Skin epidermis (tissue), 12 donors: ENCODE results near the gene LZTR1.
A peak's percentile ranks its signal among the peaks of the same experiment; 100 is the strongest.
"Not testable (repeated sequence)": the region's sequence is repeated elsewhere in the genome, so short reads cannot be mapped to it uniquely, and the experiment has no call there.

Experiments used
- H3K27ac ChIP-seq, 21 experiments: fragments of 200-600 bp; sonication (generic) in 11 of 21; one replicate each; pipeline ENCODE4 v1.5.0; 2020; ENCODE audit warnings: mild to moderate bottlenecking in 3 of 21, inconsistent platforms in 2 of 21, moderate library complexity in 2 of 21
- H3K4me3 ChIP-seq, 7 experiments: fragments of 200-600 bp; sonication (generic) in 2 of 7; one replicate each; pipeline ENCODE4 v1.5.0; 2020; ENCODE audit warnings: inconsistent platforms in 2 of 7, mild to moderate bottlenecking in 2 of 7, moderate library complexity in 1 of 7

LZTR1 gene

GRCh38 chr22:21026783-21027692 lies 44.9 kb downstream of the LZTR1 start:
- H3K4me3 ChIP-seq, result no peak overlapping the region
- H3K27ac ChIP-seq, result no peak overlapping the region

- no peak overlapping the region for H3K27ac ChIP-seq
- no peak overlapping the region for H3K4me3 ChIP-seq
Measured at GRCh38 chr22:21028277-21029251, 46.5 kb downstream of the LZTR1 start.

GRCh38 chr22:21029486-21030025 lies 47.5 kb downstream of the LZTR1 start:
- Histone ChIP-seq H3K27ac (no peak overlapping the region), H3K4me3 (no peak overlapping the region)

GRCh38 chr22:21030032-21030431 lies 47.9 kb downstream of the LZTR1 start:
- H3K4me3 ChIP-seq, result no peak overlapping the region
- H3K27ac ChIP-seq, result no peak overlapping the region

- Histone ChIP-seq H3K4me3 (no peak overlapping the region), H3K27ac (no peak overlapping the region)
Measured at GRCh38 chr22:21030621-21031544, 48.8 kb downstream of the LZTR1 start.

- H3K4me3 ChIP-seq, result peak overlapping the region in 1 of 7 experiments; percentile 27
- no peak overlapping the region for H3K27ac ChIP-seq
Measured at GRCh38 chr22:21031545-21032036, 49.5 kb downstream of the LZTR1 start.

- H3K4me3 ChIP-seq, result peak within 1 kb of the TSS in 3 of 7 experiments; percentile 1 to 27 (median 22)
- no peak within 1 kb of the TSS for H3K27ac ChIP-seq
Measured at GRCh38 chr22:21032037-21032867, 50.2 kb downstream of the LZTR1 start, which contains the start of gene SLC7A4. SLC7A4 (minus strand) TSS chr22:21032561; CDS start chr22:21031812, 749 bp downstream.

GRCh38 chr22:21032868-21033688 lies 51.0 kb downstream of the LZTR1 start:
- Histone ChIP-seq H3K4me3 (no peak overlapping the region), H3K27ac (no peak overlapping the region)

- Histone ChIP-seq H3K4me3 (no peak overlapping the region), H3K27ac (no peak overlapping the region)
Measured at GRCh38 chr22:21033895-21034294, 51.8 kb downstream of the LZTR1 start.

GRCh38 chr22:21034989-21035388 lies 52.9 kb downstream of the LZTR1 start:
- H3K4me3 ChIP-seq, result no peak overlapping the region
- no peak overlapping the region for H3K27ac ChIP-seq

GRCh38 chr22:21038405-21038804 lies 56.3 kb downstream of the LZTR1 start:
- Histone ChIP-seq H3K27ac (no peak overlapping the region), H3K4me3 (no peak overlapping the region)

GRCh38 chr22:21039158-21039557 lies 57.1 kb downstream of the LZTR1 start:
- H3K4me3 ChIP-seq, H3K27ac ChIP-seq: not testable (repeated sequence)

- Histone ChIP-seq H3K27ac (no peak overlapping the region), H3K4me3 (no peak overlapping the region)
Measured at GRCh38 chr22:21041937-21042336, 59.8 kb downstream of the LZTR1 start.

GRCh38 chr22:21042978-21043859 lies 61.1 kb downstream of the LZTR1 start:
- H3K27ac ChIP-seq, result no peak overlapping the region

GRCh38 chr22:21043860-21044535 lies 61.9 kb downstream of the LZTR1 start:
- Histone ChIP-seq H3K27ac (peak overlapping the region in 2 of 21 experiments; percentile 6 to 15), H3K4me3 (no peak overlapping the region)

More at GRCh38 chr22:21042978-21043859, 61.1 kb downstream of the LZTR1 start:
- no peak overlapping the region for H3K4me3 ChIP-seq
